Uterus (tissue), 4 donors: ENCODE measurements around the gene KCMF1. TPM values are rescaled to one million over a fixed set of nuclear protein-coding genes. Genes with fewer than 3 reads are reported as not detected.

Source experiments
- DNase-seq, 2 donors: peaks; one replicate each; pipeline ENCODE4 v3.0.0-alpha.2; 2019 to 2020
- H3K27ac ChIP-seq, 2 donors: fragments of 200-600 bp; sonication (generic); 1 replicate in 1 of 2; 2 replicates in 1 of 2; pipeline ENCODE4 v1.5.1; 2016 to 2018
- H3K27me3 ChIP-seq, 2 donors: fragments of 200-600 bp; sonication (generic); one replicate each; pipeline ENCODE4 v1.5.1; 2018 to 2019; ENCODE audit warnings: control low read depth in 1 of 2
- H3K36me3 ChIP-seq, 2 donors: fragments of 200-600 bp; sonication (generic); one replicate each; pipeline ENCODE4 v1.5.1; 2019; ENCODE audit warnings: control low read depth in 1 of 2
- H3K4me1 ChIP-seq, 2 donors: fragments of 200-600 bp; sonication (generic); one replicate each; pipeline ENCODE4 v1.5.1; 2018 to 2019; ENCODE audit warnings: control low read depth in 1 of 2
- H3K4me3 ChIP-seq, 2 donors: fragments of 200-600 bp; sonication (generic); 1 replicate in 1 of 2; 2 replicates in 1 of 2; pipeline ENCODE4 v1.5.1; 2018 to 2019; ENCODE audit warnings: mild to moderate bottlenecking in 1 of 2
- H3K9me3 ChIP-seq, 2 donors: fragments of 200-600 bp; sonication (generic); one replicate each; pipeline ENCODE4 v1.5.1; 2019; ENCODE audit warnings: control low read depth in 1 of 2
- CTCF ChIP-seq, 4 experiments: fragments of 200-600 bp in 2 of 4; fragments of 450-650 bp in 2 of 4; sonication (generic) in 2 of 4; IDR thresholded peaks; one replicate each; pipeline ENCODE4 v1.5.1; 2016 to 2019; ENCODE audit warnings: antibody characterized with exemption in 4 of 4, mild to moderate bottlenecking in 2 of 4, moderate library complexity in 1 of 4
- POLR2A ChIP-seq, 2 donors: fragments of 450-650 bp; IDR thresholded peaks; one replicate each; pipeline ENCODE4 v1.6.1; 2016; ENCODE audit warnings: antibody characterized with exemption in 2 of 2, mild to moderate bottlenecking in 1 of 2, moderate library complexity in 1 of 2
- intact Hi-C: fragments of 100-400 bp; cut with DNase I; formaldehyde crosslinking; loops from one replicate; pipeline ENCODE4 v1.15.1; 2023; ENCODE audit warnings: low total_unique reads
- total RNA-seq, 4 donors: library from RNA; depleted of rRNA in 3 of 4; stranded (reverse); fragments of >200 nt in 3 of 4; gene quantifications; one replicate each; pipeline versions ENCODE4 v1.1.0 to v1.2.4, GENCODE V29; 2014 to 2023
- donor health status: DM: yes; HTN: yes; CAD: no.

The KCMF1 gene
- total RNA-seq, 4 donors from 2014 or later: 6.9 to 58.3 (median 35.9) TPM

- TF ChIP-seq POLR2A (IDR thresholded peaks at IDR 0.05) (no peak), CTCF (IDR thresholded peaks at IDR 0.05) (no peak)
- peaks cover 0 to 4% of the 10 kb centered on the region in 2 donors for H3K4me1 ChIP-seq
- intact Hi-C loops: no loop called here
- H3K9me3 ChIP-seq: no peaks in the 10 kb centered on the region
- no peak overlapping the region for H3K27ac ChIP-seq
- no peaks in the 10 kb centered on the region for H3K36me3 ChIP-seq
- no peaks in the 10 kb centered on the region for H3K27me3 ChIP-seq
- no peak overlapping the region for H3K4me3 ChIP-seq
- DNase-seq: no peak
Observed at GRCh38 chr2:85012855-85013254, 41.9 kb downstream of the KCMF1 start.

GRCh38 chr2:85015653-85016360 is 44.8 kb downstream of the KCMF1 start:
- Histone ChIP-seq H3K4me3 (no peak overlapping the region), H3K4me1 (peaks cover 0 to 6% of the 10 kb centered on the region in 2 donors), H3K27me3 (no peaks in the 10 kb centered on the region), H3K27ac (peak overlapping the region; percentile 38 to 57), H3K36me3 (no peaks in the 10 kb centered on the region), H3K9me3 (no peaks in the 10 kb centered on the region)
- no peak for DNase-seq
- TF ChIP-seq CTCF (IDR thresholded peaks at IDR 0.05): peak in 1 of 4 experiments; percentile 17
- no peak for TF ChIP-seq POLR2A (IDR thresholded peaks at IDR 0.05)
- intact Hi-C loops: no loop called here

GRCh38 chr2:85016446-85016845 is 45.5 kb downstream of the KCMF1 start:
- Histone ChIP-seq H3K27ac (peak overlapping the region in 1 of 2 donors; percentile 38), H3K4me3 (no peak overlapping the region), H3K9me3 (no peaks in the 10 kb centered on the region), H3K27me3 (no peaks in the 10 kb centered on the region), H3K36me3 (no peaks in the 10 kb centered on the region), H3K4me1 (peaks cover 0 to 6% of the 10 kb centered on the region in 2 donors)
- intact Hi-C loops: no loop called here
- no peak for DNase-seq
- TF ChIP-seq POLR2A (IDR thresholded peaks at IDR 0.05) (no peak), CTCF (IDR thresholded peaks at IDR 0.05) (no peak)

GRCh38 chr2:85017411-85018048 is 46.6 kb downstream of the KCMF1 start:
- no peak for DNase-seq
- intact Hi-C loops: no loop called here
- H3K4me1 ChIP-seq: peaks cover 0 to 6% of the 10 kb centered on the region in 2 donors
- no peak overlapping the region for H3K27ac ChIP-seq
- TF ChIP-seq CTCF (IDR thresholded peaks at IDR 0.05) (peak in 2 of 4 experiments; percentile 25 to 33), POLR2A (IDR thresholded peaks at IDR 0.05) (no peak)
- no peaks in the 10 kb centered on the region for H3K9me3 ChIP-seq
- no peaks in the 10 kb centered on the region for H3K36me3 ChIP-seq
- H3K27me3 ChIP-seq: no peaks in the 10 kb centered on the region
- no peak overlapping the region for H3K4me3 ChIP-seq

- intact Hi-C loops: no loop called here
- peaks cover 0 to 6% of the 10 kb centered on the region in 2 donors for H3K4me1 ChIP-seq
Observed at GRCh38 chr2:85018049-85018447, 47.1 kb downstream of the KCMF1 start.

More at GRCh38 chr2:85018049-85018447, 47.1 kb downstream of the KCMF1 start:
- no peak for TF ChIP-seq CTCF (IDR thresholded peaks at IDR 0.05)
- no peaks in the 10 kb centered on the region for H3K9me3 ChIP-seq
- H3K4me3 ChIP-seq: no peak overlapping the region
- no peaks in the 10 kb centered on the region for H3K27me3 ChIP-seq
- no peak for DNase-seq
- no peaks in the 10 kb centered on the region for H3K36me3 ChIP-seq
- no peak overlapping the region for H3K27ac ChIP-seq
